Parathyroid adenoma (tissue), 2 donors: Measurements from ENCODE around the gene ARL13B.

Experiments used
- H2AFZ ChIP-seq: fragments of 300-600 bp; sonication (generic); one replicate; pipeline ENCODE4 v1.7.0; 2017; ENCODE audit warnings: antibody characterized with exemption, mild to moderate bottlenecking
- H3K27ac ChIP-seq: fragments of 300-600 bp; sonication (generic); one replicate; pipeline ENCODE4 v1.7.0; 2017
- H3K27me3 ChIP-seq: fragments of 300-600 bp; sonication (generic); one replicate; pipeline ENCODE4 v1.7.0; 2017; ENCODE audit warnings: low read length; ENCODE audit not compliant: control insufficient read depth, insufficient read depth
- H3K36me3 ChIP-seq: fragments of 300-600 bp; sonication (generic); one replicate; pipeline ENCODE4 v1.7.0; 2017; ENCODE audit warnings: low read length; ENCODE audit not compliant: control insufficient read depth, insufficient read depth
- H3K4me1 ChIP-seq: fragments of 300-600 bp; sonication (generic); one replicate; pipeline ENCODE4 v1.7.0; 2017; ENCODE audit warnings: control low read depth
- H3K4me2 ChIP-seq: fragments of 300-600 bp; sonication (generic); one replicate; pipeline ENCODE4 v1.7.0; 2017; ENCODE audit warnings: low read length
- H3K4me3 ChIP-seq: fragments of 300-600 bp; sonication (generic); one replicate; pipeline ENCODE4 v1.7.0; 2017; ENCODE audit warnings: low read depth, low read length
- H3K79me2 ChIP-seq: fragments of 300-600 bp; sonication (generic); one replicate; pipeline ENCODE4 v1.7.0; 2017; ENCODE audit warnings: control low read depth
- H3K9ac ChIP-seq: fragments of 300-600 bp; sonication (generic); one replicate; pipeline ENCODE4 v1.7.0; 2017; ENCODE audit warnings: mild to moderate bottlenecking
- H3K9me3 ChIP-seq: fragments of 300-600 bp; sonication (generic); one replicate; pipeline ENCODE4 v1.7.0; 2017; ENCODE audit warnings: low read length; ENCODE audit not compliant: control insufficient read depth
- TF ChIP-seq, protein P1 (sequence below): fragments of 300-600 bp; sonication (generic); IDR thresholded peaks from one replicate; pipeline ENCODE4 v1.7.0; 2017; ENCODE audit warnings: antibody characterized with exemption, mild to moderate bottlenecking
- donor health status: primary hyperparathyroidism.

The ARL13B gene

DNA sequence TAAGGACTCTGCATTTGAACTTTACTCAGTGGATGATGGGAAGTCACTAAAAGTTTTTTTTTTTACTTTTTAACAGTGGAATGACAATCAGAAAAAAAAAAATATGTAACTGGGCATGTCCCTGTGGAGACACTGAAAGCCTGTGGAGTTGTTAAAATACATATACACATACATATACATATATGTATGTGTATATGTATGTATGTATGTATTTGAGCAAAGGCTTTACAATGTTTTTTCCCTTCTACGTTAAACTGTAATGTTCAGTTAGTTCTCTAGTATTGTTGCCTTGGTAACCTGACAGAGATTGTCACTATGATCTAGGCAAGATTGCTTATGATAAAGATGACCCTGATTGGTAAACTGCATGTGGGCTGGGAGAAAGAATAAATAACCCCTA is 113.2 kb downstream of the ARL13B start:
- no peaks in the 10 kb centered on the region for H3K4me1 ChIP-seq
- no peak overlapping the region for H2AFZ ChIP-seq
- H3K27me3 ChIP-seq, result no peaks in the 10 kb centered on the region
- no peak overlapping the region for H3K27ac ChIP-seq
- H3K4me2 ChIP-seq, result no peak overlapping the region
- no peaks in the 10 kb centered on the region for H3K79me2 ChIP-seq
- H3K9ac ChIP-seq, result no peak overlapping the region
- TF ChIP-seq, protein P1, sequence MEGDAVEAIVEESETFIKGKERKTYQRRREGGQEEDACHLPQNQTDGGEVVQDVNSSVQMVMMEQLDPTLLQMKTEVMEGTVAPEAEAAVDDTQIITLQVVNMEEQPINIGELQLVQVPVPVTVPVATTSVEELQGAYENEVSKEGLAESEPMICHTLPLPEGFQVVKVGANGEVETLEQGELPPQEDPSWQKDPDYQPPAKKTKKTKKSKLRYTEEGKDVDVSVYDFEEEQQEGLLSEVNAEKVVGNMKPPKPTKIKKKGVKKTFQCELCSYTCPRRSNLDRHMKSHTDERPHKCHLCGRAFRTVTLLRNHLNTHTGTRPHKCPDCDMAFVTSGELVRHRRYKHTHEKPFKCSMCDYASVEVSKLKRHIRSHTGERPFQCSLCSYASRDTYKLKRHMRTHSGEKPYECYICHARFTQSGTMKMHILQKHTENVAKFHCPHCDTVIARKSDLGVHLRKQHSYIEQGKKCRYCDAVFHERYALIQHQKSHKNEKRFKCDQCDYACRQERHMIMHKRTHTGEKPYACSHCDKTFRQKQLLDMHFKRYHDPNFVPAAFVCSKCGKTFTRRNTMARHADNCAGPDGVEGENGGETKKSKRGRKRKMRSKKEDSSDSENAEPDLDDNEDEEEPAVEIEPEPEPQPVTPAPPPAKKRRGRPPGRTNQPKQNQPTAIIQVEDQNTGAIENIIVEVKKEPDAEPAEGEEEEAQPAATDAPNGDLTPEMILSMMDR, result no peak
- H3K9me3 ChIP-seq, result no peaks in the 10 kb centered on the region
- no peaks in the 10 kb centered on the region for H3K36me3 ChIP-seq
- no peak overlapping the region for H3K4me3 ChIP-seq

- no peaks in the 10 kb centered on the region for H3K27me3 ChIP-seq
- H3K36me3 ChIP-seq, result no peaks in the 10 kb centered on the region
- no peaks in the 10 kb centered on the region for H3K79me2 ChIP-seq
- H3K9ac ChIP-seq, result no peak overlapping the region
- TF ChIP-seq, protein P1, result no peak
- H3K9me3 ChIP-seq, result no peaks in the 10 kb centered on the region
- H2AFZ ChIP-seq, result no peak overlapping the region
- no peak overlapping the region for H3K27ac ChIP-seq
- no peak overlapping the region for H3K4me3 ChIP-seq
- H3K4me2 ChIP-seq, result no peak overlapping the region
- no peaks in the 10 kb centered on the region for H3K4me1 ChIP-seq
These were observed 115.2 kb downstream of the ARL13B start for GRCh38 chr3:94095111-94095510.

DNA sequence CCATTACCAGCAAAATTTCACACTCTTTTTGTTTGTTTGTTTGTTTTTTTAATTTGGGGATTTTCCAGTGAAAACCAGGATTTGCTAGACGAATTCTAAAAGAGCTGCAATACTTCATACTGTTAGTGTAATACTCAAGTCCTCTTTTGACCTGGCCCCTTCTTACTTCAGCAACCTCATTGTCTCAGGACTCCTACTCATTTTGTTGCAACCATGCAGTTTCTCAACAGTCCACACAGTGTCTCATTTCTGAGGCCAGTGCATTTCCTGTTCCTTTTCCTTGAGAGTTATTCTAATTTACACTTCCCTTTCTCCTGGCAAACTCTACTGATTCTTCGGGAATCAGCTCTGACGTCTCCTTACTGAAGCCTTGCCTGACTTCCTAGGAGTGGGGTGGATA is 118.5 kb downstream of the ARL13B start:
- Histone ChIP-seq H3K4me3 (no peak overlapping the region), H3K4me2 (no peak overlapping the region), H3K27me3 (no peaks in the 10 kb centered on the region), H3K27ac (no peak overlapping the region), H3K4me1 (no peaks in the 10 kb centered on the region), H3K9ac (no peak overlapping the region), H3K9me3 (no peaks in the 10 kb centered on the region), H3K79me2 (no peaks in the 10 kb centered on the region), H3K36me3 (no peaks in the 10 kb centered on the region), H2AFZ (no peak overlapping the region)
- TF ChIP-seq, protein P1, result no peak

DNA sequence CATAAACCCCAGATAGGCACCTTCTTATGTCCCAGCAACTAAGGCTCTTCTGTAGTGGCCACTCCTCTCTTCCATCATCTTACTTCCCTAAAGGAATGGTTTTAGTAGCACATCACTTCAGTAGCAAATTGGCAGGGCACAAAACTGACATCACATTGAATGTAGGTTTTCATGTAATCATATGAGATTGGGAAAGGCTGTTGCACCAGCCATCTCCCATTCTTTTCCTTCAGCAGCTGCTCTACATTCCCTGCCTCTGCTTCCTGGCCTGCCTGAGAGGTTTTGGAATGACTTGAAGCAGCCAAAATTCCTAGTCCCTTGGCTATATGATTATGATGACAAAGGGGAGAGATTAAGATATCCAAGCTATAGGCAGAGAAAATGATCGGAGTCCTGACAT is 119.4 kb downstream of the ARL13B start:
- H3K4me2 ChIP-seq, result no peak overlapping the region
- TF ChIP-seq, protein P1, result no peak
- no peak overlapping the region for H3K4me3 ChIP-seq
- no peaks in the 10 kb centered on the region for H3K4me1 ChIP-seq
- no peaks in the 10 kb centered on the region for H3K79me2 ChIP-seq
- H3K9me3 ChIP-seq, result no peaks in the 10 kb centered on the region
- no peaks in the 10 kb centered on the region for H3K36me3 ChIP-seq
- no peak overlapping the region for H3K27ac ChIP-seq
- H2AFZ ChIP-seq, result no peak overlapping the region
- H3K27me3 ChIP-seq, result no peaks in the 10 kb centered on the region
- no peak overlapping the region for H3K9ac ChIP-seq

DNA sequence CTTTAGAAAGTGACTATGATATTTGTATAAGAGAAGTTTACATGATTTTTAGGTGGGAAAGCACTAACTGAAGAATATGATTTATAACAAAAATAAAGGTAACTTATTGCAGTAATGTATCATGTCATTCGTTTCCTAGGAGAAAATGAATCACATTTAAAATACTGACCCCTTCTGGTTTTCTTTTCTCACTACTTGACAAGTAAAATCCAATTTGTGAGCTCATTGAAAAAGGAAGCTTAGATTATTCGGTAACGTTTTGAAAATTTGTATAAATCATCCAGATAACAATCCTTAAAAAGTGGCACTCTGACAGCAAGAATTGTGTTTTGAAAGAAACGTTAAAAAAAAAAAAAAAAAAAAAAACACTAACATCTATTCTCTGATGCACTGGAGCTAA is 121.9 kb downstream of the ARL13B start:
- TF ChIP-seq, protein P1, result no peak
- H3K4me1 ChIP-seq, result no peaks in the 10 kb centered on the region
- H3K27ac ChIP-seq, result no peak overlapping the region
- no peaks in the 10 kb centered on the region for H3K27me3 ChIP-seq
- no peaks in the 10 kb centered on the region for H3K9me3 ChIP-seq
- no peaks in the 10 kb centered on the region for H3K36me3 ChIP-seq
- no peaks in the 10 kb centered on the region for H3K79me2 ChIP-seq
- no peak overlapping the region for H2AFZ ChIP-seq
- H3K9ac ChIP-seq, result no peak overlapping the region
- H3K4me3 ChIP-seq, result no peak overlapping the region
- H3K4me2 ChIP-seq, result no peak overlapping the region
